Measurements from ENCODE around the gene SERPINA12.

- TF ChIP-seq CTCF (IDR thresholded peaks at IDR 0.05) (no peak), POLR2AphosphoS5 (IDR thresholded peaks at IDR 0.05) (no peak), POLR2A (IDR thresholded peaks at IDR 0.05) (no peak), EP300 (IDR thresholded peaks at IDR 0.05) (no peak)
Observed at GRCh38 chr14:94461526-94462218, 47.6 kb downstream of the SERPINA12 start.

Measured in stomach (tissue), 4 donors.